Effector memory CD8-positive, alpha-beta T cell (primary cell): ENCODE data around the gene TPGS2.
"Not testable (repeated sequence)": the region's sequence is repeated elsewhere in the genome, so short reads cannot be mapped to it uniquely, and the experiment has no call there.

ENCODE experiments used
- ATAC-seq: fragments of 150-1000 bp; cut with Tn5 transposase; replicated peaks from 2 replicates; pipeline ENCODE4 v1.10.0; 2021; ENCODE audit warnings: mild to moderate bottlenecking, moderate library complexity
- DNase-seq, 3 experiments: peaks; one replicate each; pipeline ENCODE4 v3.0.0; 2021
- H3K27ac Mint-ChIP-seq, 2 donors: one replicate each; pipeline ENCODE4 v1.8.0; 2022; ENCODE audit warnings: mild to moderate bottlenecking in 2 of 2, mixed read lengths in 2 of 2, moderate library complexity in 2 of 2
- H3K27me3 Mint-ChIP-seq, 2 donors: one replicate each; pipeline ENCODE4 v1.8.0; 2022; ENCODE audit warnings: mixed read lengths in 2 of 2
- H3K36me3 Mint-ChIP-seq: one replicate; pipeline ENCODE4 v1.8.0; 2022; ENCODE audit warnings: mild to moderate bottlenecking, moderate library complexity, mixed read lengths; ENCODE audit not compliant: insufficient read depth
- H3K4me1 Mint-ChIP-seq, 2 donors: one replicate each; pipeline ENCODE4 v1.8.0; 2022; ENCODE audit warnings: low read depth in 2 of 2, mixed read lengths in 2 of 2
- H3K4me3 Mint-ChIP-seq, 2 donors: one replicate each; pipeline ENCODE4 v1.8.0; 2022; ENCODE audit warnings: mild to moderate bottlenecking in 2 of 2, mixed read lengths in 2 of 2, moderate library complexity in 2 of 2
- H3K9me3 Mint-ChIP-seq, 2 donors: one replicate each; pipeline ENCODE4 v1.8.0; 2022; ENCODE audit warnings: mixed read lengths in 2 of 2
- total RNA-seq, 9 experiments: gene quantifications; one replicate each; lab custom pipeline; 2026; lab: John Stamatoyannopoulos, UW

Gene TPGS2, protein sequence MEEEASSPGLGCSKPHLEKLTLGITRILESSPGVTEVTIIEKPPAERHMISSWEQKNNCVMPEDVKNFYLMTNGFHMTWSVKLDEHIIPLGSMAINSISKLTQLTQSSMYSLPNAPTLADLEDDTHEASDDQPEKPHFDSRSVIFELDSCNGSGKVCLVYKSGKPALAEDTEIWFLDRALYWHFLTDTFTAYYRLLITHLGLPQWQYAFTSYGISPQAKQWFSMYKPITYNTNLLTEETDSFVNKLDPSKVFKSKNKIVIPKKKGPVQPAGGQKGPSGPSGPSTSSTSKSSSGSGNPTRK
- 36.1 to 80.2 (median 41.0) reads per million in 9 experiments for total RNA-seq

DNA sequence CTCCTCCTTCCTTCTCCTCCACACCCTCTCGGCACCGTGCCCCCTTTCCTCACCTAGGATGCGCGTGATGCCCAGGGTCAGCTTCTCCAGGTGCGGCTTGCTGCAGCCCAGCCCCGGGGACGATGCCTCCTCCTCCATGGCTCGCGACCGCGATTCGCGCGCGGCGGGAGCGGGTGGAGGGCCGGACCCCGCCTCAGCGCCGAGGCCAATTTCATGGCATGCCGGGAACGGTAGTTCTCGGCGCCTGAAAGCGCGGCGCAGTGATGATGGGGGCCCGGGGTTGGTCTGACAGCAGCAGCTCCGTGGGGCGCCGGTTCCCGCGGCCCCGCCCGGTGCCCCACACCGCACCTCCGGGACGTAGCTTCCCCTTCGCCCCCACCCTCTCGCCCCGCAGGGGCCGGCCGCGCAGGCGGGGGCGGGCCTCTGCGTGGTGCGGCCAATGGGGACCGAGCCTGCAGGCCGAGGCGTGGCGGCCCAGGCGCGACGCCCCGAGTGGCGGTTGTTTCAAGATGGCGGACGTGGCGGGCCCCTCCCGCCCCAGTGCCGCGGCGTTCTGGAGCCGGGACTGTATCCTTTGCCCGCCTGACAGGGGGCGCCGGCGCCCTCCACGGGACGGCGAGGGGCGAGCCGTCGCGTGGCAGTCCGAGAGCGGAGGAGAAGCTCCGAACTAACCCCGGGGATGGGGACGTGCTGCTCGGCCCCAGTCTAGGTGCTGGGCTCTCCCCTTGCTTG, at the start of gene TPGS2, which contains the start of gene KIAA1328:
Gene TPGS2, minus strand, starts transcription at position 373 of the 732 bp plus-strand sequence. Its CDS starts 235 bp downstream, at position 138.
Gene KIAA1328, plus strand, starts transcription at position 498 of the 732 bp plus-strand sequence. Its CDS starts 12 bp downstream, at position 510.
- Mint-ChIP-seq H3K4me1 (peaks cover 26 to 27% of the 10 kb centered on the region in 2 donors), H3K4me3 (peak within 1 kb of the TSS; percentile 89 to 93), H3K27ac (peak within 1 kb of the TSS; percentile 47 to 82), H3K27me3 (no peaks in the 10 kb centered on the region), H3K9me3 (no peaks in the 10 kb centered on the region), H3K36me3 (peaks cover 10% of the 10 kb centered on the region)
- DNase-seq (peak; percentile 79 to 84 (median 83)), ATAC-seq (peak; percentile 87)

- not testable (repeated sequence) for H3K4me3 Mint-ChIP-seq, ATAC-seq, H3K27me3 Mint-ChIP-seq, DNase-seq, H3K36me3 Mint-ChIP-seq, H3K9me3 Mint-ChIP-seq, H3K27ac Mint-ChIP-seq
- H3K4me1 Mint-ChIP-seq, result peaks cover 7 to 19% of the 10 kb centered on the region in 2 donors
Measured at GRCh38 chr18:36873826-36874225, 45.0 kb upstream of the TPGS2 start.

DNA sequence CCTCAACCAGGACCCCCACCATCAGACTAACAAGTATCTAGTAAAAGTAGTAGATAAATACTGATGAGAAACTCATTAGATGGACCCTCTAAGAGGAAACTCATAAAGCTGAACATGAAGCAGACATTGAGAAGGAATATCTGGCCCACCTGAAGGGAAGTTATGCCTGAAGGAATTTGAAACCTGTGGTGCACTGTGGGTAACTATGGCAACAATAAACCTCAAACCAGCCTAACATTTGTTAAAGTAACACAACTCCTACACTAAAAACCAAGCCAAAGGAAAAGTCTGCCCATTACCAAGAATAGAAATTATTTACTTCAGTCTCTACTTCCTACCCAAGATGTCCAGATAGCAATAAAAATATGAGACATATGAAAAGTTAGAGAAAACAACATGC, 43.5 kb upstream of the TPGS2 start:
- H3K36me3 Mint-ChIP-seq, result peaks cover 5% of the 10 kb centered on the region
- H3K4me1 Mint-ChIP-seq, result peaks cover 3 to 11% of the 10 kb centered on the region in 2 donors
- peak overlapping the region in 1 of 2 donors; percentile 24 for H3K27ac Mint-ChIP-seq
- no peak for DNase-seq
- no peak overlapping the region for H3K4me3 Mint-ChIP-seq
- no peaks in the 10 kb centered on the region for H3K9me3 Mint-ChIP-seq
- ATAC-seq, result no peak
- no peaks in the 10 kb centered on the region for H3K27me3 Mint-ChIP-seq

GRCh38 chr18:36871801-36872200, 43.0 kb upstream of the TPGS2 start:
- no peaks in the 10 kb centered on the region for H3K27me3 Mint-ChIP-seq
- DNase-seq (no peak), ATAC-seq (no peak)
- no peak overlapping the region for H3K4me3 Mint-ChIP-seq
- no peaks in the 10 kb centered on the region for H3K9me3 Mint-ChIP-seq
- peak overlapping the region in 1 of 2 donors; percentile 24 for H3K27ac Mint-ChIP-seq
- H3K36me3 Mint-ChIP-seq, result peaks cover 5% of the 10 kb centered on the region
- H3K4me1 Mint-ChIP-seq, result peaks cover under 1 to 7% of the 10 kb centered on the region in 2 donors

GRCh38 chr18:36867056-36867455, 38.3 kb upstream of the TPGS2 start:
- no peaks in the 10 kb centered on the region for H3K9me3 Mint-ChIP-seq
- peaks cover under 1% of the 10 kb centered on the region for H3K36me3 Mint-ChIP-seq
- no peaks in the 10 kb centered on the region for H3K27me3 Mint-ChIP-seq
- H3K27ac Mint-ChIP-seq, result no peak overlapping the region
- peaks cover 5 to 10% of the 10 kb centered on the region in 2 donors for H3K4me1 Mint-ChIP-seq
- no peak overlapping the region for H3K4me3 Mint-ChIP-seq
- DNase-seq (no peak), ATAC-seq (no peak)

- DNase-seq (no peak), ATAC-seq (no peak)
- Mint-ChIP-seq H3K27ac (no peak overlapping the region), H3K4me3 (no peak overlapping the region), H3K27me3 (no peaks in the 10 kb centered on the region), H3K9me3 (no peaks in the 10 kb centered on the region), H3K4me1 (peaks cover 5 to 10% of the 10 kb centered on the region in 2 donors), H3K36me3 (peaks cover 12% of the 10 kb centered on the region)
Measured at GRCh38 chr18:36862182-36862581, 33.4 kb upstream of the TPGS2 start.

GRCh38 chr18:36856815-36857214, 28.0 kb upstream of the TPGS2 start:
- DNase-seq (no peak), ATAC-seq (no peak)
- Mint-ChIP-seq H3K36me3 (peaks cover 9% of the 10 kb centered on the region), H3K9me3 (peaks cover 0 to 3% of the 10 kb centered on the region in 2 donors), H3K27me3 (no peaks in the 10 kb centered on the region), H3K4me1 (peaks cover 0 to 2% of the 10 kb centered on the region in 2 donors), H3K27ac (no peak overlapping the region), H3K4me3 (no peak overlapping the region)

DNA sequence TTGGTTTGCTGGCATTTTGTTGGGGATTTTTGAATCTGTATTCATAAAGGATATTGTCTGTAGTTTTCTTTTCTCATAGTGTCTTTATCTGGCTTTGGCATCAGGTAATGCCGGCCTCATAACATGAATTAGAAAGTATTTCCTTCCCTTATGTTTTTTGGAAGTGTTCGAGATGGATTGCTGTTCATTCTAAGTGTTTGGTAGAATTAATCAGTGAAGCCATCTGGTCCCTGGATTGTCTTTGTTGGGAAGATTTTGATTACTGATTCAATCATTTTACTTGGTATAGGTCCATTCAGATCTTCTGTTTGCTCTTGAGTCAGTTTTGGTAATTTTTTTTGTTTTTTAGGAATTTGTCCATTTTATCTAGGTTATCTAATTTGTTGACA, 22.4 kb upstream of the TPGS2 start:
- H3K36me3 Mint-ChIP-seq, result no peaks in the 10 kb centered on the region
- ATAC-seq, result no peak
- no peaks in the 10 kb centered on the region for H3K27me3 Mint-ChIP-seq
- H3K4me3 Mint-ChIP-seq, result no peak overlapping the region
- H3K9me3 Mint-ChIP-seq, result peaks cover 0 to 4% of the 10 kb centered on the region in 2 donors
- no peak overlapping the region for H3K27ac Mint-ChIP-seq
- H3K4me1 Mint-ChIP-seq, result no peaks in the 10 kb centered on the region
- no peak for DNase-seq

- Mint-ChIP-seq H3K4me3 (no peak overlapping the region), H3K27ac (no peak overlapping the region), H3K36me3 (no peaks in the 10 kb centered on the region), H3K4me1 (no peaks in the 10 kb centered on the region), H3K27me3 (no peaks in the 10 kb centered on the region), H3K9me3 (peaks cover 0 to 4% of the 10 kb centered on the region in 2 donors)
- ATAC-seq (no peak), DNase-seq (no peak)
Measured at GRCh38 chr18:36850527-36851201, 21.9 kb upstream of the TPGS2 start.

GRCh38 chr18:36849288-36850006, 20.6 kb upstream of the TPGS2 start:
- Mint-ChIP-seq H3K4me3 (no peak overlapping the region), H3K4me1 (no peaks in the 10 kb centered on the region), H3K36me3 (no peaks in the 10 kb centered on the region), H3K27me3 (no peaks in the 10 kb centered on the region), H3K9me3 (peaks cover 0 to 4% of the 10 kb centered on the region in 2 donors), H3K27ac (no peak overlapping the region)
- DNase-seq (no peak), ATAC-seq (no peak)

GRCh38 chr18:36848609-36849008, 19.8 kb upstream of the TPGS2 start:
- DNase-seq (no peak), ATAC-seq (no peak)
- H3K36me3 Mint-ChIP-seq, result no peaks in the 10 kb centered on the region
- H3K4me1 Mint-ChIP-seq, result no peaks in the 10 kb centered on the region
- H3K4me3 Mint-ChIP-seq, result no peak overlapping the region
- no peak overlapping the region for H3K27ac Mint-ChIP-seq
- H3K27me3 Mint-ChIP-seq, result no peaks in the 10 kb centered on the region
- peaks cover 0 to 4% of the 10 kb centered on the region in 2 donors for H3K9me3 Mint-ChIP-seq

GRCh38 chr18:36843784-36844183, 15.0 kb upstream of the TPGS2 start:
- peaks cover 11% of the 10 kb centered on the region for H3K36me3 Mint-ChIP-seq

GRCh38 chr18:36843199-36843598, 14.4 kb upstream of the TPGS2 start:
- Mint-ChIP-seq H3K27me3 (no peaks in the 10 kb centered on the region), H3K36me3 (peaks cover 12% of the 10 kb centered on the region), H3K27ac (no peak overlapping the region), H3K4me3 (no peak overlapping the region), H3K9me3 (no peaks in the 10 kb centered on the region), H3K4me1 (peaks cover 0 to 8% of the 10 kb centered on the region in 2 donors)
- DNase-seq (no peak), ATAC-seq (no peak)

More at GRCh38 chr18:36843784-36844183, 15.0 kb upstream of the TPGS2 start:
- Mint-ChIP-seq H3K27me3 (no peaks in the 10 kb centered on the region), H3K4me1 (peaks cover 0 to 8% of the 10 kb centered on the region in 2 donors), H3K9me3 (no peaks in the 10 kb centered on the region), H3K27ac (no peak overlapping the region), H3K4me3 (no peak overlapping the region)
- ATAC-seq, result no peak
- no peak for DNase-seq
